ENCODE measurements around the gene YIF1A. TPM values are rescaled to one million over a fixed set of nuclear protein-coding genes. Genes with fewer than 3 reads are reported as not detected.
A peak's percentile ranks its signal among the peaks of the same experiment; 100 is the strongest.

YIF1A gene
- total and polyA plus RNA-seq, 4 donors: 46.6 to 128 (median 114) TPM

DNA sequence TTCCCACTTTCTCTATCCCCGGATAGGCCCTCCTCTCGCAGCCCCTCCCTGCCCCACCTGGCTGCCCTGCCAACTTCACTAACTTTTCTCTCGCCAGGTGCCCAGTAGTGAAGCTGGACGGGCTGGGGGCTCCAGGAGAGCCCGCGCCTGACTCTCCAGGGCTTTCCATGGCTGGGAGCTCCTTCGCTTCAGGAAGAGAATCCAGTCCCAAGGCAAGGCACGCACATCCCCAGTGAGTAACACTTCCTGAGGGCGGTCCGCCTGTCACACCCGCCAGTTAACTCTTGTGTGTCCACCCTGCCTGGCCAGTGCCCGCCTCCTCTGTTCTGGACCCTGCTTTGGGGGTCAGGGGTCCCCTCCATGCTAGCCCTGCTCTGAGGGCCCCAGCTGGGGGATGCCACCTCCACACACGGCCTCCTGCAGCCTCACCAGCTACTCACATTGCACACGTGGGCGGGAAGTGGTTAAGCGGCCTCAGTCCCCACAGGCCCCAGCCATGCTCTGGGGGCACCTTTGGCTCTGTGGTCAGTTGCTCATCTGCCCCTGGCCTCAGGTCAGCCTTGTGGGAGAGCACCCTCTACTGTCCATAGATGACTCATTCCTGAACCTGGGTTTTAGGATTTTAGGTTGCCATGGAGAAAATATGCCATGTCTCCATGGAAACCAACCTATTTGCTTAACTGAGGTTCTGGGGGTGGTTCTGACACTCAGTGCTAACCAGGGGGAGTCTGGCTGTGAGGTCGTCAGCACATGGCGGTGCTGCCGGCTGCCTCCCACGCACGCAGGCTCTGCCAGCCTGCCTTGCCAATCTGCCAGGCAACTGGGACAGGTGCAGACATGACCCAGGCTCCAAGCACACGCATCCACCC lies 47.5 kb upstream of the YIF1A start, which contains the start of gene RIN1:
RIN1 (minus strand) TSS at position 201 of the 869 bp plus-strand sequence; CDS start at position 169, 32 bp downstream.
- peak; percentile 72 for ATAC-seq (ENCODE audit: insufficient read depth, low FRiP score)

DNA sequence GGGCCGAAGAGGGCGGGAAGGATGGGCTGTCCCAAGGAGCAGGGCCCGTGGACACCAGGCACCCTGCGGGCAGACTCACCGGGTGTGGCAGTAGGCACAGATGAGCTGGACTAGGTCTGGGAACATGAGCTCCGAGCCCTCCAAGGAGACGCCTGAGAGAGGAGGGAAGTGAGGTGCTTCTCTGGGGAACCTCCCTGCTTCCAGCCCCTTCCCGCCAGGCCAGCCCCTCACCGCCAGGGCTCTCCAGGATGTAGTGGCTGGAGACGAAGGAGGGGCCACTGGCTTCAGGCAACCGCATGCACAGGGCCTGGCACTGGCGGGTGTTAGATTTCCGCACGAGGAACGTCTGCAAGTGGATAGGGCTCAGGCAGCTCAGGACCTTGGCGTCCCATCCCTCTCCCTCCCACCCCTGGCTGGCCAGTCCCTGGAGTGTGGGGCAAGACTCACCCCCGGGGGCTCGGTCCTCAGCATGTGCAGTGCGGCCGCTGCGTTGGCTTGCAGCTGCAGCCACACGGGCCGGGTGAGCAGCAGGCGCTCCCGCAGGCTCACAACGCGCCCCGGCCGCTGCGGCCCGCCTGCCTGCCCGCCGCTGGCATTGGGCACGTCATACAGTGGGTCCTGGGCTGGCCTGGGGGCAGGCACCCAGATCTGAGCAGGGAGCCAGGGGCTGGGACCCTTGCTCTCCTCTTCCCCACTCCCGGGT lies 46.7 kb upstream of the YIF1A start:
- ATAC-seq (ENCODE audit: insufficient read depth, low FRiP score) (peak; percentile 23), DNase-seq (peak in 2 of 3 donors; percentile 40 to 46)
- 10 to 13% methylated on average over 33 to 35 of the region's 35 CpGs for WGBS, 2 donors
- TF ChIP-seq CTCF (IDR thresholded peaks at IDR 0.05; ENCODE audit: control extremely low read depth, extremely low read depth): no peak
- peak overlapping the region in 1 of 2 donors; percentile 37 for H3K9ac ChIP-seq (ENCODE audit: insufficient read depth in 1 of 2, low read length in 2 of 2)
- H3K9me3 ChIP-seq (ENCODE audit: control insufficient read depth in 4 of 4, insufficient read depth in 3 of 4, low read length in 3 of 4): peaks cover 0 to 1% (median 0%) of the 10 kb centered on the region in 4 donors
- H3K27me3 ChIP-seq (ENCODE audit: control insufficient read depth in 3 of 3, insufficient read depth in 3 of 3, low read length in 2 of 3): no peaks in the 10 kb centered on the region
- peaks cover 0 to 53% (median 6%) of the 10 kb centered on the region in 4 donors for H3K36me3 ChIP-seq (ENCODE audit: control insufficient read depth in 4 of 4, insufficient read depth in 4 of 4, low read length in 4 of 4)
- H3K4me1 ChIP-seq (ENCODE audit: control insufficient read depth in 5 of 5, insufficient read depth in 5 of 5, low read length in 5 of 5): peaks cover 0 to 21% (median 10%) of the 10 kb centered on the region in 5 donors
- H3K27ac ChIP-seq (ENCODE audit: low read depth in 1 of 2, low read length in 1 of 2): peak overlapping the region; percentile 58 to 91
- peak overlapping the region; percentile 63 for H3K4me3 ChIP-seq

More for the DNA sequence above, 47.5 kb upstream of the YIF1A start, which contains the start of gene RIN1:
- DNase-seq: peak; percentile 64 to 75 (median 68)
- H3K9me3 ChIP-seq (ENCODE audit: control insufficient read depth in 4 of 4, insufficient read depth in 3 of 4, low read length in 3 of 4): peaks cover 0 to 1% (median 0%) of the 10 kb centered on the region in 4 donors
- peak within 1 kb of the TSS; percentile 58 to 91 for H3K27ac ChIP-seq (ENCODE audit: low read depth in 1 of 2, low read length in 1 of 2)
- no peaks in the 10 kb centered on the region for H3K27me3 ChIP-seq (ENCODE audit: control insufficient read depth in 3 of 3, insufficient read depth in 3 of 3, low read length in 2 of 3)
- no peak for TF ChIP-seq CTCF (IDR thresholded peaks at IDR 0.05; ENCODE audit: control extremely low read depth, extremely low read depth)
- 18 to 22% methylated on average over 22 of the region's 22 CpGs for WGBS, 2 donors
- peak within 1 kb of the TSS; percentile 63 for H3K4me3 ChIP-seq
- peaks cover 0 to 61% (median 9%) of the 10 kb centered on the region in 4 donors for H3K36me3 ChIP-seq (ENCODE audit: control insufficient read depth in 4 of 4, insufficient read depth in 4 of 4, low read length in 4 of 4)
- peaks cover 0 to 21% (median 10%) of the 10 kb centered on the region in 5 donors for H3K4me1 ChIP-seq (ENCODE audit: control insufficient read depth in 5 of 5, insufficient read depth in 5 of 5, low read length in 5 of 5)
- H3K9ac ChIP-seq (ENCODE audit: insufficient read depth in 1 of 2, low read length in 2 of 2): peak within 1 kb of the TSS in 1 of 2 donors; percentile 37

DNA sequence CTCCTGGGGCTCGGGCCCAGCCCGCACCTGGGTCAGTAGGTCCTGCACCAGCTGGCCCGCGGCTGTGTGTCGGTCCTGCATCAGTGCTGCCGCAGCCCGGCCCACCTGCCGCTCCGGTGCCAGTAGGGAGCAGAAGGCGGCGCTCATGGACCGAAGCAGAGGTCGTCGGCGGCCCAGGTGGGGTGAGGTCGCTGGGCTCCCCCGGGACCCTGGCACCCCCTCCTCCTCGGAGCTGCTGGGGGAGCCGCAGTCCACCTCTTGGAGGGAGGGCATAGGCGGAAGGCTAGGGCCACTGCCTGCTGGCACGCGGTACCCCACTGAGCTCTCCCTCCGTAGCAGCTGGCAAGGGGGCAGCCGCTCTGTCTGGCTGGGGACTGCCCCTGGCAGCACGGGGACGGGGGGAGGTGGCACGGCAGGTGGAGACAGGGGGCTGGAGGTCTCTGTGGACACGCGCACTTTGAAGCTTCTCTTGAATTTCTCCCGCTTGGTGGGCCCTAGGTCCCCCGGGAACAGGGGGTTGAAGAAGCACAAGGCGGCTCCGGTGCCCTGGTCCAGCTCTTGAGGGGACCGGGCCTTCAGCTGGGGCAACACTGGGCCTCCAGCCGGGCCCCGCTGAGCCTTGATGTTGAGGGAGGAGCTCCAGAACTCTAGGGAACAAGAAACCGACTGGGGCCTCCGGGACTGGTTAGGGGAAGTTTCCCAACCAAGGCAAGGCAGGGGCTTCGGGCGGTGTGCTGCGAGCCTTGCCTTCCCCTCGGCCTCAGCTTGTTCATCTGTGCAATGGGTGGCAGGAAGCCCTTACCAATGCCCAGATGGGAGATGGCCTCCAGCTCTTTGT lies 45.9 kb upstream of the YIF1A start:
- Histone ChIP-seq H3K27me3 (ENCODE audit: control insufficient read depth in 3 of 3, insufficient read depth in 3 of 3, low read length in 2 of 3) (no peaks in the 10 kb centered on the region), H3K4me3 (peak overlapping the region; percentile 63), H3K36me3 (ENCODE audit: control insufficient read depth in 4 of 4, insufficient read depth in 4 of 4, low read length in 4 of 4) (peaks cover 0 to 44% (median 4%) of the 10 kb centered on the region in 4 donors), H3K9ac (ENCODE audit: insufficient read depth in 1 of 2, low read length in 2 of 2) (peak overlapping the region in 1 of 2 donors; percentile 37), H3K9me3 (ENCODE audit: control insufficient read depth in 4 of 4, insufficient read depth in 3 of 4, low read length in 3 of 4) (peaks cover 0 to 1% (median 0%) of the 10 kb centered on the region in 4 donors), H3K4me1 (ENCODE audit: control insufficient read depth in 5 of 5, insufficient read depth in 5 of 5, low read length in 5 of 5) (peaks cover 0 to 21% (median 10%) of the 10 kb centered on the region in 5 donors), H3K27ac (ENCODE audit: low read depth in 1 of 2, low read length in 1 of 2) (peak overlapping the region in 1 of 2 donors; percentile 91)
- no peak for TF ChIP-seq CTCF (IDR thresholded peaks at IDR 0.05; ENCODE audit: control extremely low read depth, extremely low read depth)
- ATAC-seq (ENCODE audit: insufficient read depth, low FRiP score) (no peak), DNase-seq (no peak)
- WGBS, 2 donors: 78 to 81% methylated on average over 35 to 42 of the region's 42 CpGs

Measured in lung (tissue), 12 donors.